Activated T-cell treated with anti-CD3 and anti-CD28 coated beads, Interleukin-2, amount 50 U/mL, for 72 hours (primary cell): ENCODE measurements around the gene TH. TPM values are rescaled to one million over a fixed set of nuclear protein-coding genes. Genes with fewer than 3 reads are reported as not detected.
"Not testable (repeated sequence)": the region's sequence is repeated elsewhere in the genome, so short reads cannot be mapped to it uniquely, and the experiment has no call there.

Experiments
- ATAC-seq, 2 donors: fragments of 150-1000 bp; cut with Tn5 transposase; replicated peaks in 1 of 2; 2 replicates each; pipeline ENCODE4 v1.10.0; 2021; ENCODE audit warnings: moderate library complexity in 2 of 2, mild to moderate bottlenecking in 1 of 2
- DNase-seq, 2 donors: peaks; one replicate each; pipeline ENCODE4 v3.0.0; 2021 to 2022; ENCODE audit warnings: mixed read lengths in 1 of 2
- H3K27ac Mint-ChIP-seq: one replicate; pipeline ENCODE4 v1.8.0; 2022; ENCODE audit warnings: mild to moderate bottlenecking, moderate library complexity, mixed read lengths
- H3K27me3 Mint-ChIP-seq: one replicate; pipeline ENCODE4 v1.8.0; 2022; ENCODE audit warnings: low read depth, mixed read lengths
- H3K36me3 Mint-ChIP-seq, 2 donors: one replicate each; pipeline ENCODE4 v1.8.0; 2022; ENCODE audit warnings: mixed read lengths in 2 of 2, mild to moderate bottlenecking in 1 of 2; ENCODE audit not compliant: insufficient read depth in 2 of 2
- H3K4me1 Mint-ChIP-seq: one replicate; pipeline ENCODE4 v1.8.0; 2022; ENCODE audit warnings: low read depth, mixed read lengths
- H3K4me3 Mint-ChIP-seq, 2 donors: one replicate each; pipeline ENCODE4 v1.8.0; 2022; ENCODE audit warnings: mild to moderate bottlenecking in 2 of 2, mixed read lengths in 2 of 2, moderate library complexity in 2 of 2
- H3K9me3 Mint-ChIP-seq, 2 donors: one replicate each; pipeline ENCODE4 v1.8.0; 2022; ENCODE audit warnings: mixed read lengths in 2 of 2
- total RNA-seq, 2 donors: library from RNA; stranded (reverse); gene quantifications; one replicate each; pipeline ENCODE4 v1.2.3, GENCODE V29; 2022

TH gene
- total RNA-seq, 2 donors from 2014 or later = not detected

DNA sequence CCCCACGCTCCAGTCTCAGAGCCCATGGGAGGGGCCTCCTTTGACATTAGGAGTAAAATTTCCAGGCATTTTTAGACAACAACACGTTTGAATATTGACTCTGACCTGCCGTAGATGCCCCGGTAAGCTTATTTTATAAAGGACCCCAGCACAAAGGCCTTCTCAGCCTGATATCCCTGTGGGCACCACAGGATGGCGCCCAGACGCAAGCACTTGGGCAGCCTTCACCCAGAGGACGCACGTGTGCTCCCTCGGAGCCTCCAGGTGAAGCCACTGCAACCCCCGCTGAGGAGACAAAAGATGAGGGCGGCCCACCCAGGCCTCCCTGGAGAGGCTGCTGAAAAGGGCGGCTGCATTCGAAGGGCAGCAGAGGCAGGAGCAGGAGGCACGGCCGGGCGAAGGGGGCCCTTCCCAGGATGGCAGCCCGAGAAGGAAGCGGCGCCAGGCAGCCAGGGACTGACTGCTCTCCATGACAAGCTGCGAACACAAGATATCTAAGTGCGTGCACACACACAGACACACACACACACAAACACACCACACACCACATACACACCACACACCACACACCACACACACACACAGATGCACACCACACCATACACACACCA, 15.2 kb upstream of the TH start:
- peaks cover 17% of the 10 kb centered on the region for H3K27me3 Mint-ChIP-seq
- H3K9me3 Mint-ChIP-seq = no peaks in the 10 kb centered on the region
- ATAC-seq (peak; percentile 69 to 78), DNase-seq (peak; percentile 48 to 55)
- no peak overlapping the region for H3K4me3 Mint-ChIP-seq
- H3K36me3 Mint-ChIP-seq = no peaks in the 10 kb centered on the region
- peaks cover 4% of the 10 kb centered on the region for H3K4me1 Mint-ChIP-seq
- no peak overlapping the region for H3K27ac Mint-ChIP-seq

DNA sequence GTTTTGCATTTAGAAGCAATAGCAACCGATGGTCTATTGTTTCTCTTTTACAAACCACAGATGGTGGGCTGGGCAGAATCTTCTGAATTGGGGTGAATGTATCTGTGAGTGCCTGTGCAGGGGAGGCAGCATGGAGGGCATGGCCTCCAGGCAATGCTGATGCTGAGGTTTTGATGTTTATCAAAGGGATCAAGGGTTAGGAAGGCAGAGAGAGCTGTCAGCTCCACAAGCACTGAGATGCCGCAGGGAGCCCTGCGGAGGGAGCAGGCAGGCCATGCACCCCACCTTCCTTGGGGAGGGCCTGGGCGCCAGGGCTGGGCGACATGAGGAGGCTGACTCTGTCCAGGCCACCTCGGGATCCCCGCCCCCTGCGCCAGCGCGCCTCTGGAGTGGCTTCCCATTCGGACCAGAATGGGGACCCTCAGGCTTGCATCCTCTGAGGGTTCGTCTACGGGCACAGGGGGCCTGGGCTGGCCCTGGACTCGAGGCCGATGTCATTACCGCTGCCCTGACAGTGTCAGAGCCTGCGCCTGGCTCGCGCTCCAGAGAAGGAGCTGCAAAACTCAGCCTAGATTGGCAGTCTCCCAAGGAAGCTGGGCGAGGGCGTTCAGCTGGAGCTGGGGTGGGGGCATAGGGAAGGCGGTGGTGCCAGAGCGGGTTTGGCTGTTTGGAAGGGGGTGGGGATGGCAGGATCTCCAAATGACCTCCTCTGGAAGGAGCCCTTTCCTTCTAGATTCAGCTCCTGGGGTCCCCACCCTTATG, 13.9 kb upstream of the TH start:
- Mint-ChIP-seq H3K27ac (no peak overlapping the region), H3K36me3 (no peaks in the 10 kb centered on the region), H3K4me3 (no peak overlapping the region), H3K27me3 (peaks cover 10% of the 10 kb centered on the region), H3K9me3 (no peaks in the 10 kb centered on the region), H3K4me1 (peaks cover 4% of the 10 kb centered on the region)
- ATAC-seq (no peak), DNase-seq (no peak)

DNA sequence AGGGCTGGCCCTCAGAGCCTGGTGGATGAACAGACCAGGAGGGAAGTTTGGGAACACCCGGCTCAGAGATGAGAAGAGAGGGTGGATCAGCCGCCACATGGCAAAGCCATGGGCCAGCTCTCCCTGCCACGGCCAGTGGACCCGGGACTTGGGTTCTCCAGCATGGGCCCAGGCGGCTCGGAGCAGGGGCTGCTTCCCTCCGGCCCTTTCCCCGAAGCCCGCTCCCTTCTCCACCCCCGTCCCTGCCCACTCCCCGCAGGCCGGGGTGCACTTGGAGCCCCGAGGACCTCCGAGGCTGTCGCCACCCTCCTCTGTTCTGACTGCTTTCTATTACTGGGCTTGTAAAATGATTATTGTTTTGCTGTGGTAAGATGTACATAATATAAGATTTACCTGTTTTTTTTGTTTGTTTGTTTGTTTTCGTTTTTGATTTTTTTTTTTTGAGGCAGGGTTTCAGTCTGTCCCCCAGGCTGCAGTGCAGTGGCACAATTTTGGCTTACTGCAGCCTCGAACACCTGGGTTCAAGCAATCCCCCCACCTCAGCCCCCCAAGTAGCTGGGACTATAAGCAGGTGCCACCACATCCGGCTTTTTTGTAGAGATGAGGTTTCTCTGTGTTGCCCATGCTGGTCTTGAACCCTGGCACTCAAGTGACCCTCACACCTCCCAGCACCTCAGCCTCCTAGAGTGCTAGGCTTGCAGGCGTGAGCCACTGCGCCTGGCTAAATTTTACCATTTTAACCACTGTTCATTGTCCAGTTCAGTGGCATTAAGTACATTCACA, 11.3 kb upstream of the TH start:
- H3K9me3 Mint-ChIP-seq = no peaks in the 10 kb centered on the region
- no peak overlapping the region for H3K4me3 Mint-ChIP-seq
- H3K27ac Mint-ChIP-seq = no peak overlapping the region
- no peaks in the 10 kb centered on the region for H3K36me3 Mint-ChIP-seq
- DNase-seq (no peak), ATAC-seq (no peak)
- H3K27me3 Mint-ChIP-seq = peaks cover 9% of the 10 kb centered on the region
- peaks cover 4% of the 10 kb centered on the region for H3K4me1 Mint-ChIP-seq

DNA sequence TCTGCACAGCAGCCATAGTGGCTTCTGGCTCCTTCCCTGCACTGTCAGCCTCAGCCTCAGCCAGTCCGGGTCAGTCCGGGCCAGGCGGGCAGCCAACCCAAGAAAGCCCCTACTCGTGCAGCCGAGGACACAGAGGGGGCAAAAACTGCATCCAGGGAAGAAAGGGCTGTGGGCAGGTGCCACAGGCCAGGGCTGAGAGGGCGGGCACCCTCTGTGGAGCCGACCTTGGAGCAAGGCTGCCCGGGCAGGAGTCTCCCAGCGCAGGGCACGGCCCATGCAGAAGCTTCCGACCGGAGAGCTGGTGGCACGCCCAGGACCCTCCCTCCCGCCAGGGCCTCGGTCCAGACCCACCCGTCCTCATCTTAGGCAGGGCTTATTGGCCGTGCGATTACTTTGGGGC, 10.5 kb upstream of the TH start:
- H3K9me3 Mint-ChIP-seq = no peaks in the 10 kb centered on the region
- ATAC-seq (no peak), DNase-seq (no peak)
- H3K4me1 Mint-ChIP-seq = peaks cover 4% of the 10 kb centered on the region
- H3K4me3 Mint-ChIP-seq = no peak overlapping the region
- no peaks in the 10 kb centered on the region for H3K36me3 Mint-ChIP-seq
- H3K27me3 Mint-ChIP-seq = peaks cover 9% of the 10 kb centered on the region
- H3K27ac Mint-ChIP-seq = no peak overlapping the region

DNA sequence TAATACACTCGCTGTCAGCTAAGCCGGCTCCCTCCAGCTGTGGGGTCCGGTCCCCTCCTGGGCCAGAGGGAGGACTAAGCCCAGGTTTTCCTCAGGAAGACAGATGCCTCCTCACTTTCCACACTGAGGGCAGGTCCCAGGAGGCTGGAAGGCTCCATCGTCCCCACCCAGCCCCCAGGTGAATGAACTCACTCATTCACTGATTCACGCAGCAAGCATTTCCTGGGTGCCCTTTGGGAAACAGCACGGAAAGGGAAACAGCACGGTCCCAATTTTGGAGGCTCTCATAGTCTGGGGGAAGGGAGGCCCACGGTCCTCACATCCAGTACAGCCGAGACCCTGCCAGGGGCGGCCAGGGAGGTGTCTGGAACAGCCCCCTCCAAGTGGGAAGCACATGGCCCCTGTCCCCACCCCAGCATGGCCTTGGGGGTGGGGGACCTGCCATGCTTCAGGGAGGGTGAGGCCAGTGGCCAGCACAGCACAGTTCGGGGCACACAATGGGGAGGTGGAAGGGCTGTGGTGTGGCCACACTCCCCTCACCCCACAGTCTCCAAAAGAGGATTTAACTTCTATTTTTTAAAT, 9.3 kb upstream of the TH start:
- H3K27me3 Mint-ChIP-seq = peaks cover 9% of the 10 kb centered on the region
- ATAC-seq (no peak), DNase-seq (no peak)
- H3K27ac Mint-ChIP-seq = no peak overlapping the region
- peaks cover 4% of the 10 kb centered on the region for H3K4me1 Mint-ChIP-seq
- H3K4me3 Mint-ChIP-seq = no peak overlapping the region
- H3K9me3 Mint-ChIP-seq = no peaks in the 10 kb centered on the region
- no peaks in the 10 kb centered on the region for H3K36me3 Mint-ChIP-seq

DNA sequence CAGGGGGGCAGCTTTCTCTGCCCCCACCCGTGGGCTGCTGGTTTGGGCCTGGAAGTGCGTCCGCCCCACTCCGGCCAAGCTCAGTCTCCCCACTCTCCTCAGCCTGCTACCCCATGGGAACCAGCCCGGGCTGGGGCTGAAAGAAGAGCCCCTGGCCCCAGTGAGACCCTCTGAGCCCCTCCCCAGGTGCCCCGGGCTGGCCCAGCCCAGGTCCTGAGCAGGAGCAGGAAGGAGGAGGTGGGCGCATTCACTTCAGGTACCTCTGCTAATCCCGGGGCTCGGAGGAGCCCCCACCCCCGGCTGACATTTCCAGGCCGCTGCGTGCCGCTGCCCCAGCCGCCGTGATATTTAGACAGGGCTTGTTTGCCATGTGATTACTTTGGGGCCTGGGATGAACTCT, 8.7 kb upstream of the TH start:
- Mint-ChIP-seq H3K36me3 (no peaks in the 10 kb centered on the region), H3K27ac (no peak overlapping the region), H3K4me1 (peaks cover 4% of the 10 kb centered on the region), H3K27me3 (peaks cover 8% of the 10 kb centered on the region), H3K9me3 (no peaks in the 10 kb centered on the region), H3K4me3 (no peak overlapping the region)
- ATAC-seq = no peak
- DNase-seq = no peak

DNA sequence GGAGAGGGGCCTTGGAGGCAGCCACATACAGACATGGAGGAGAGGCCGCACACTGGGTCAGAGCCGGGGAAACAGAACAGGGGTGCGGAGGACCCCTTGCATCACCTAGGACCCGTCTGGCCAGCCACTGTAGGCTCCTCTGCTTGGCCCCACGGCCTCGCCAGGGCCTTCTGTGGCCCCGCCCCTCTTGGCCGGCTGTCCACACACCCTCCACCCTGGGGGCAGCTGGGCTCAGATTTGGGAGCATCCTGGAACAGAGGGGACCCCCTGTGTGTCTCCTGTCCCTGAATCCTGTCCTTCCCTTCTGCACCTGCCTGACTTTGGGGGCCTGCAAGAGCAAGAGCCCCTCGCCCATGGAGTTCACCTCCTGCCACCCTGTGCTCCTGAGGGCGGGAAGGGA, 7.9 kb upstream of the TH start:
- Mint-ChIP-seq H3K27me3 (no peaks in the 10 kb centered on the region), H3K4me1 (peaks cover 4% of the 10 kb centered on the region), H3K36me3 (no peaks in the 10 kb centered on the region), H3K9me3 (no peaks in the 10 kb centered on the region), H3K4me3 (no peak overlapping the region), H3K27ac (no peak overlapping the region)
- DNase-seq (no peak), ATAC-seq (no peak)

DNA sequence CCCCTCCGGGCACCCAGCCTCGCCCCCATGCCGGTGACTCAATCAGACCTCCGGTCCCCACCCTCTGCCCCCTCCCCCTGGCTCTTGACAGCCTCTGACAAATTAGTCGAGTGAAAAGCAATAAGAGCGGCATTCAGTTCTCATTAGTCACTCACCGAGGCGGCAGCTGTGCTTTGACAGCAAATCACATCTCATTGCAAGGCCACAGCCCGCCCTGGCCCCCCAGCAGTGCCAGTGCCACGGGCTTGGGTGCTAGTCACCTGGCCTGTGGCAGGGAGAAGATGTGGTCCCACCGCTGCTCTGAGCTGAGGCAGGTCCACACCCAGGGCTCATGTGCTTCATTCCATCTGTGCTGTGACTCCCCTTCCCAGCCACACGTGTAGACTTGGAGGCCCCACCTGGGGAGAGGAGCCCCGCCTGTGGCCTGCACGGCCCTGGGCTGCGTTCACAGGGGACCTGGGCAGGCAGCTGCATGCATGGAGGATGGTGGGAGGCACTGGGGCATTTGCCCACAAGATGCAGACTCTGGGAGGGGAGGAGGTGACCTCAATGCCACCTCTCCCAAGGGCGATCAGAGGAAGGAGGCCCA, 7.4 kb upstream of the TH start:
- Mint-ChIP-seq H3K9me3 (no peaks in the 10 kb centered on the region), H3K27me3 (no peaks in the 10 kb centered on the region), H3K4me1 (peaks cover 4% of the 10 kb centered on the region), H3K36me3 (no peaks in the 10 kb centered on the region), H3K27ac (no peak overlapping the region), H3K4me3 (no peak overlapping the region)
- DNase-seq (no peak), ATAC-seq (no peak)

DNA sequence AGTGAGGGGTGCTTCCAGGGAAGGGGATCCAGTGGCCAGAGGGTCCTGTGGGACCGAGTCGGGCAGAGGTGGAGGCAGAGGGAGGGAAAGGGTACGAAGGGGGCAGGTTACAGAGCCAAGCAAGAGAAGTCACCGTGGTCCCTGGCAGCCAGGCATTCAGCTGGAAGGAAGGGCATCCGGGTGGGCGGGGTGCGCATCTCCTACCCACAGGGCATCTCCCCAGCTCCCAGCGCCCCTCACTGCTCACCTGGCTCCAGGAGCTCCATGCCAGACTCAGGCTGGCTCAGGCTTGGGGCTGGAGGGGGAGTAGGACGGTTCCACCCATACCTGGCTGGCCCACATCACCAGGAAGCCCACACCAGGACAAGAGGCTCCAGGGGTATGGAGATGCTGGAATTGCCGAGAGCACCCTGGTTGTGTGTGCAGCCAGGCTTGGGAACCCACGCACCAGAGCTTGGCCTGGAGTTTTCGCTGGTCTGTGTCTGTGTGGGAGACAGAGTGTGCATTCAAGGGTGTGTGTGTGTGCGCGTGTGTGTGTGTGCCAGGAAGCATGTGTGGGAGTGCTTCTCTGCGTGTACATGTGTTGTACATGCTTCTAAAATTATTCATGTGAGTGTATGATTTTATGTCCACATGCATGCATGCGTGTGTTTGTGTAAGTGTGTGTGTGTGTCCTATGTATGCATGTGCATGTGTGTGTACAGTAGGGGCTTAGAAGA, 6.6 kb upstream of the TH start:
- not testable (repeated sequence) for ATAC-seq

DNA sequence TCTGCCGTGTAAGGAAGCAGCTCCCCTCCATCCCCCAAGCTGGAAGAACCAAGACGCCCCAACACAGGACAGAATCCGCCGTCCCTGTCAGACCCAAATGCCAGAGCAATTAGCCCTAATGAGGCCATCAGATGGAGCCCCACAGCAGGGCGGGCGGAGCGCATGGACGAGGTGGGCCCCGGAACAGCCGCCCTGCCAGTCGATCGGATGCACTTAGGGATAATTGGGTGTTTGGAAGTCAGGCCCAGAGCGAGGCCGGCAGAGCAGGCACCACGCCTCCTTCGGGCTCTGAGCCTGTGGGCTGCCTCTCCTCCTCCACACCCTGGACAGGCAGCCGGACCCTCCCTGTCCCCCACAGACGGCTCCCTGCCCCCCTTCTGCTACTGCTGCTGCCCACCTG, 5.5 kb upstream of the TH start:
- no peaks in the 10 kb centered on the region for H3K9me3 Mint-ChIP-seq
- no peak for ATAC-seq

More for the DNA sequence above, 6.6 kb upstream of the TH start:
- not testable (repeated sequence) for H3K4me1 Mint-ChIP-seq, H3K36me3 Mint-ChIP-seq, H3K9me3 Mint-ChIP-seq, H3K4me3 Mint-ChIP-seq, DNase-seq, H3K27me3 Mint-ChIP-seq, H3K27ac Mint-ChIP-seq

DNA sequence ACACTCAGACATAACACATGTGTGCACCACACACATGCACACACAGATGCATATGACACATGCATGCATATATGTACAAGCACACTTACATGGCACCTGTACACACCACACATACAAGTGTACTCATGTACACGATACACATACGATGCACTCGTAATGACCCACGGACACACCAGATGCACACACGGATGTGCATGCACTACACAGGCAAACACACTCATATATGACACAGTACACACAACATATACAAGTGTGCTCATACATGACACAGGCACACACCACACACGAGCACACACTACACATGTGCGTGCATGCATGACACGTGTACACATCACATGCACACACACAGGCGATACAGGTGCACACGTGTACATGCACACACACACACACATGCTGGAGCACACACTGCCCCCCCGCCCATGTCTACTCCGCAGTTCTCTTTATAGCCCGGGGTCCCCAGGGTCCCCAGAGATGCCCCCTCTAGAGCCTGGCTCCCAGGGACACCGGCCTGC, 4.8 kb upstream of the TH start:
- DNase-seq = no peak
- H3K9me3 Mint-ChIP-seq = no peaks in the 10 kb centered on the region
- H3K27ac Mint-ChIP-seq = no peak overlapping the region
- no peak for ATAC-seq
- no peaks in the 10 kb centered on the region for H3K4me1 Mint-ChIP-seq
- H3K4me3 Mint-ChIP-seq = no peak overlapping the region
- no peaks in the 10 kb centered on the region for H3K27me3 Mint-ChIP-seq
- no peaks in the 10 kb centered on the region for H3K36me3 Mint-ChIP-seq

More for the DNA sequence above, 5.5 kb upstream of the TH start:
- Mint-ChIP-seq H3K4me1 (no peaks in the 10 kb centered on the region), H3K36me3 (no peaks in the 10 kb centered on the region), H3K4me3 (no peak overlapping the region), H3K27me3 (no peaks in the 10 kb centered on the region), H3K27ac (no peak overlapping the region)
- DNase-seq = no peak

DNA sequence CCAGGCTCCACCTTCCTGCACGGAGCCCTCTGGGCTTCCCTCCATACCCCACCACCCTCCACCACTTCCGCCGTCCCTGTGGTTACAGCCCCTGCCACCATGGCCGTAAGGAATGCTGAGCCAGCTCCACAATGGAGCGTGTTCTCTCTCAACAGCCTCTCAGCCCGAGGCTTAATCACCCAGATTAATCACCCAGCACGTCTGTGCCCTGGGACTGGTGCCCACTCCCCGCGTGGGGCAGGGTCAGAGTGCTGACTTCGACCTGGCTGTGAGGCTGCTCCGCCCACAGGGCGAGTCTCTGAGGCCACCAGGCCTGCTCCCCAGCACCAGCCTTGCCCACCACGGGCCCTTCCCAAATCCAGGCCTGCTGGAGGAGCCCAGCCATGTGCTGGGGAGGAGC, 4.0 kb upstream of the TH start:
- Mint-ChIP-seq H3K27ac (no peak overlapping the region), H3K27me3 (no peaks in the 10 kb centered on the region), H3K4me3 (no peak overlapping the region), H3K36me3 (no peaks in the 10 kb centered on the region), H3K4me1 (no peaks in the 10 kb centered on the region), H3K9me3 (no peaks in the 10 kb centered on the region)
- ATAC-seq (no peak), DNase-seq (no peak)
